ENCODE measurements around the gene CGB7.

GRCh38 chr19:49017041-49017665, 40.4 kb downstream of the CGB7 start, which contains the start of gene LHB:
- TF ChIP-seq POLR2A (IDR thresholded peaks at IDR 0.05), result no peak
- TF ChIP-seq EP300 (IDR thresholded peaks at IDR 0.05), result no peak
- TF ChIP-seq CTCF (IDR thresholded peaks at IDR 0.05), result no peak

Measured in sigmoid colon (tissue), 4 donors.